H1 (cell line): ENCODE data around the gene BCHE. TPM values are rescaled to one million over a fixed set of nuclear protein-coding genes. Genes with fewer than 3 reads are reported as not detected.

Source experiments
- CTCF ChIA-PET: fragments of 300-600 bp; sonication (Branson Sonifier 250); formaldehyde crosslinking; loops from one replicate; lab custom pipeline; 2021; ENCODE audit not compliant: partially characterized antibody; lab: Charles Lee
- POLR2A ChIA-PET: fragments of 300-600 bp; sonication (Branson Sonifier 250); formaldehyde crosslinking; loops from one replicate; lab custom pipeline; 2021; ENCODE audit warnings: inconsistent platforms; ENCODE audit not compliant: partially characterized antibody; lab: Charles Lee
- DNase-seq, 2 experiments: peaks; one replicate each; pipeline versions ENCODE4 v3.0.0 to v3.0.0-alpha.2; 2010 to 2022; ENCODE audit warnings: low spot score in 2 of 2, low read depth in 1 of 2, mixed read lengths in 1 of 2
- FAIRE-seq: peaks from 2 replicates; lab custom pipeline; 2011; peaks lifted over from hg19 to GRCh38; lab: Jason Lieb, UNC
- H2AFZ ChIP-seq: 2 replicates; pipeline ENCODE4 v1.8.1; 2012; ENCODE audit warnings: low read length, inconsistent platforms
- H2AK5ac ChIP-seq: 2 replicates; pipeline ENCODE4 v1.6.1; 2013; ENCODE audit warnings: low read depth, low read length
- H2BK120ac ChIP-seq: replicated peaks from 2 replicates; pipeline ENCODE3; 2013; ENCODE audit warnings: low read depth, low read length, inconsistent platforms
- H2BK12ac ChIP-seq: 2 replicates; pipeline ENCODE4 v1.6.1; 2013; ENCODE audit warnings: low read depth, low read length
- H2BK15ac ChIP-seq: 2 replicates; pipeline ENCODE4 v1.6.1; 2013; ENCODE audit warnings: low read length
- H2BK20ac ChIP-seq: 2 replicates; pipeline ENCODE4 v1.6.1; 2013; ENCODE audit warnings: low read length
- H2BK5ac ChIP-seq: 2 replicates; pipeline ENCODE4 v1.6.1; 2013; ENCODE audit warnings: low read depth, low read length
- H3K14ac ChIP-seq: 2 replicates; pipeline ENCODE4 v1.6.1; 2013; ENCODE audit warnings: inconsistent platforms; ENCODE audit not compliant: insufficient read length
- H3K18ac ChIP-seq: 2 replicates; pipeline ENCODE4 v1.6.1; 2013; ENCODE audit warnings: low read length; ENCODE audit errors: extremely low read depth
- H3K23ac ChIP-seq: 2 replicates; pipeline ENCODE4 v1.6.1; 2013; ENCODE audit warnings: inconsistent platforms; ENCODE audit not compliant: insufficient read length
- H3K23me2 ChIP-seq: 2 replicates; pipeline ENCODE4 v1.6.1; 2013; ENCODE audit warnings: low read depth, low read length
- H3K27ac ChIP-seq: 2 replicates; pipeline ENCODE4 v1.6.1; 2011; ENCODE audit warnings: low read depth, low read length, inconsistent platforms
- H3K27me3 ChIP-seq, 4 experiments: replicated peaks in 1 of 4; 1 replicate in 1 of 4; 2 replicates in 3 of 4; pipeline versions ENCODE4 v1.6.1 to v1.8.1; 2011 to 2013; ENCODE audit warnings: low read length in 3 of 4, mild to moderate bottlenecking in 3 of 4, inconsistent platforms in 2 of 4, mixed read lengths in 2 of 4, moderate library complexity in 1 of 4; ENCODE audit not compliant: control insufficient read depth in 3 of 4, insufficient read depth in 3 of 4; ENCODE audit errors: extremely low read depth in 1 of 4
- H3K36me3 ChIP-seq, 4 experiments: 2 replicates each; pipeline versions ENCODE4 v1.6.1 to v1.8.1; 2011 to 2013; ENCODE audit warnings: mild to moderate bottlenecking in 4 of 4, low read length in 3 of 4, moderate library complexity in 2 of 4, control low read depth in 1 of 4, inconsistent platforms in 1 of 4; ENCODE audit not compliant: insufficient read depth in 4 of 4, control insufficient read depth in 2 of 4
- H3K4ac ChIP-seq: replicated peaks from 2 replicates; pipeline ENCODE3; 2013; ENCODE audit warnings: low read length, low read depth, mixed read lengths, inconsistent platforms; ENCODE audit not compliant: insufficient read length
- H3K4me1 ChIP-seq, 4 experiments: replicated peaks in 1 of 4; 1 replicate in 1 of 4; 2 replicates in 3 of 4; pipeline versions ENCODE4 v1.6.1 to v1.8.1; 2011 to 2013; ENCODE audit warnings: low read length in 3 of 4, inconsistent platforms in 2 of 4, mixed read lengths in 1 of 4; ENCODE audit not compliant: insufficient read depth in 4 of 4, control insufficient read depth in 3 of 4
- H3K4me2 ChIP-seq, 2 experiments: 2 replicates each; pipeline versions ENCODE4 v1.6.1 to v1.8.1; 2011 to 2013; ENCODE audit warnings: low read depth in 2 of 2, low read length in 2 of 2, control low read depth in 1 of 2, inconsistent platforms in 1 of 2, mild to moderate bottlenecking in 1 of 2; ENCODE audit not compliant: insufficient read depth in 1 of 2
- H3K4me3 ChIP-seq, 4 experiments: fragments of 200-600, 300-600 bp in 1 of 4; sonication (generic), shearing (Covaris generic), sonication (Bioruptor Twin) in 1 of 4; 2 replicates each; pipeline versions ENCODE4 v1.5.1 to v1.8.1; 2011 to 2016; ENCODE audit warnings: low read length in 4 of 4, low read depth in 3 of 4, control low read depth in 2 of 4, inconsistent platforms in 2 of 4, mild to moderate bottlenecking in 2 of 4, mixed read lengths in 1 of 4, moderate library complexity in 1 of 4; ENCODE audit not compliant: insufficient read depth in 2 of 4; ENCODE audit errors: extremely low read depth in 1 of 4
- H3K56ac ChIP-seq: replicated peaks from 2 replicates; pipeline ENCODE3; 2013; ENCODE audit warnings: low read depth, mild to moderate bottlenecking, mixed read lengths, low read length, inconsistent platforms; ENCODE audit not compliant: insufficient read length
- H3K79me1 ChIP-seq: 2 replicates; pipeline ENCODE4 v1.6.1; 2013; ENCODE audit warnings: low read depth, low read length, control low read depth
- H3K79me2 ChIP-seq, 2 experiments: 2 replicates each; pipeline versions ENCODE4 v1.6.1 to v1.8.1; 2012 to 2013; ENCODE audit warnings: low read length in 2 of 2, mild to moderate bottlenecking in 2 of 2, inconsistent platforms in 1 of 2; ENCODE audit not compliant: insufficient read depth in 2 of 2, control insufficient read depth in 1 of 2
- H3K9ac ChIP-seq, 4 experiments: replicated peaks in 1 of 4; 1 replicate in 1 of 4; 2 replicates in 3 of 4; pipeline versions ENCODE4 v1.6.1 to v1.8.1; 2011 to 2013; ENCODE audit warnings: low read depth in 3 of 4, low read length in 3 of 4, control low read depth in 2 of 4, mild to moderate bottlenecking in 2 of 4, moderate library complexity in 2 of 4, inconsistent platforms in 1 of 4; ENCODE audit errors: extremely low read depth in 1 of 4
- H3K9me3 ChIP-seq, 2 experiments: 2 replicates each; pipeline versions ENCODE4 v1.6.1 to v1.8.1; 2012 to 2013; ENCODE audit warnings: mild to moderate bottlenecking in 2 of 2, moderate library complexity in 2 of 2, control low read depth in 1 of 2, inconsistent platforms in 1 of 2, low read depth in 1 of 2, low read length in 1 of 2, mixed read lengths in 1 of 2; ENCODE audit not compliant: insufficient read depth in 2 of 2
- H4K20me1 ChIP-seq, 2 experiments: replicated peaks in 1 of 2; 2 replicates each; pipeline versions ENCODE3 to v1.8.1; 2011 to 2013; ENCODE audit warnings: inconsistent platforms in 2 of 2, low read length in 2 of 2, mild to moderate bottlenecking in 1 of 2; ENCODE audit not compliant: insufficient read depth in 2 of 2, control insufficient read depth in 1 of 2
- H4K5ac ChIP-seq: 2 replicates; pipeline ENCODE4 v1.6.1; 2013; ENCODE audit warnings: low read length, low read depth, mixed read lengths, inconsistent platforms; ENCODE audit not compliant: insufficient read length
- H4K8ac ChIP-seq: 2 replicates; pipeline ENCODE4 v1.8.0; 2013; ENCODE audit warnings: mild to moderate bottlenecking, moderate library complexity, low read length, inconsistent platforms; ENCODE audit not compliant: insufficient read depth; ENCODE audit errors: extremely low read depth
- H4K91ac ChIP-seq: replicated peaks from 2 replicates; pipeline ENCODE3; 2013; ENCODE audit warnings: low read length, mixed read lengths, inconsistent platforms; ENCODE audit not compliant: insufficient read length
- CREB1 ChIP-seq: IDR thresholded peaks from 2 replicates; pipeline ENCODE4 v1.6.1; 2012; ENCODE audit warnings: inconsistent platforms
- FOSL1 ChIP-seq: IDR thresholded peaks from 2 replicates; pipeline ENCODE4 v1.6.1; 2011; ENCODE audit warnings: mild to moderate bottlenecking, low read depth, low read length, moderate library complexity; ENCODE audit not compliant: insufficient read depth
- GABPA ChIP-seq: IDR thresholded peaks from 2 replicates; pipeline ENCODE4 v1.6.1; 2011; ENCODE audit warnings: mild to moderate bottlenecking, low read length, moderate library complexity, borderline replicate concordance; ENCODE audit not compliant: insufficient read depth
- HDAC2 ChIP-seq, 2 experiments: fragments of 300-600 bp in 1 of 2; sonication (generic) in 1 of 2; IDR thresholded peaks; 2 replicates each; pipeline ENCODE4 v1.6.1; 2011 to 2012; ENCODE audit warnings: low read depth in 2 of 2, low read length in 2 of 2, mild to moderate bottlenecking in 2 of 2, moderate library complexity in 2 of 2, borderline replicate concordance in 1 of 2, inconsistent platforms in 1 of 2
- RFX5 ChIP-seq: IDR thresholded peaks from 2 replicates; pipeline ENCODE4 v1.6.1; 2011; ENCODE audit warnings: low read depth, low read length, improper control_type of control experiment, borderline replicate concordance
- RXRA ChIP-seq: IDR thresholded peaks from 2 replicates; pipeline ENCODE4 v1.6.1; 2011; ENCODE audit warnings: low read depth, mild to moderate bottlenecking, low read length, moderate library complexity; ENCODE audit not compliant: insufficient read depth
- SP2 ChIP-seq: IDR thresholded peaks from 2 replicates; pipeline ENCODE4 v1.6.1; 2012; ENCODE audit warnings: mild to moderate bottlenecking, low read length, inconsistent platforms
- TAF1 ChIP-seq: IDR thresholded peaks from 2 replicates; pipeline ENCODE4 v1.6.1; 2011; ENCODE audit warnings: mild to moderate bottlenecking, low read depth, low read length
- TAF7 ChIP-seq: optimal IDR thresholded peaks from 2 replicates; pipeline ENCODE3; 2011; ENCODE audit warnings: low read depth, mild to moderate bottlenecking, inconsistent platforms, low read length, moderate library complexity, borderline replicate concordance
- WGBS, 2 experiments: shearing (Covaris generic) in 1 of 2; methylation state at CpG; one replicate each; pipeline versions ENCODE4 v1.1.6 to v1.1.7; 2013 to 2015; ENCODE audit warnings: low lambda C conversion rate in 2 of 2, mixed read lengths in 2 of 2, inconsistent platforms in 1 of 2, low coverage in 1 of 2, missing lambda C conversion rate in 1 of 2; ENCODE audit not compliant: insufficient replicate concordance in 2 of 2, insufficient coverage in 1 of 2, insufficient read length in 1 of 2; ENCODE audit errors: extremely low coverage in 1 of 2, missing lambda C conversion rate in 1 of 2; 5-methylcytosine and 5-hydroxymethylcytosine counted together
- polyA plus RNA-seq, 7 experiments: library from polyadenylated mRNA; depleted of rRNA in 3 of 7; stranded (reverse) in 5 of 7; unstranded in 2 of 7; fragments of >200 nt in 5 of 7; fragments of 200-250 nt in 2 of 7; gene quantifications; 1 replicate in 5 of 7; 2 replicates in 1 of 7; 4 replicates in 1 of 7; pipeline versions ENCODE4 v1.2.1 to v1.2.3, GENCODE V29; 2011 to 2013; ENCODE audit warnings: missing spikeins in 2 of 7, mixed read lengths in 2 of 7
- total RNA-seq: library from RNA; stranded (reverse); fragmentation: NEBNext Ultra II Directional; extraction: Animal tissue kit (Norgen Biotek cat#: 25700); gene quantifications from 2 replicates; pipeline ENCODE4 v1.2.1, GENCODE V29; 2021
- TF ChIP-seq, protein P1 (sequence below): IDR thresholded peaks from 2 replicates; pipeline ENCODE4 v1.6.1; 2011; ENCODE audit warnings: low read depth, mild to moderate bottlenecking, low read length; ENCODE audit not compliant: insufficient read depth

Gene BCHE
- total and polyA plus RNA-seq, 2 of the 8 experiments (the other 6 are each of a cell fraction or from before 2014, with no cell fraction given): 0.56 to 1.9 TPM

GRCh38 chr3:165725296-165725695, 111.9 kb downstream of the BCHE start:
- no peak overlapping the region for H3K4me3 ChIP-seq
- no peak overlapping the region for H3K23ac ChIP-seq
- no peak overlapping the region for H4K8ac ChIP-seq
- WGBS, 2 experiments: 96% methylated on average over 2 of the region's 2 CpGs; no CpG with 5 or more reads in 1 of the 2 experiments
- H3K4me2 ChIP-seq: no peak overlapping the region
- H3K79me1 ChIP-seq: no peaks in the 10 kb centered on the region
- no peak overlapping the region for H3K14ac ChIP-seq
- H3K23me2 ChIP-seq: no peaks in the 10 kb centered on the region
- no peak overlapping the region for H3K18ac ChIP-seq
- H3K27me3 ChIP-seq: no peaks in the 10 kb centered on the region
- no peak overlapping the region for H2BK120ac ChIP-seq
- H2BK20ac ChIP-seq: no peak overlapping the region
- ChIA-PET POLR2A (no interaction called here), CTCF (interaction anchor here (0.7 to 1.4 kb wide), 2 partner anchors 14 to 130 kb away, joined by 3 read pairs; no protein-coding TSS in a partner anchor)
- DNase-seq: no peak
- no peaks in the 10 kb centered on the region for H3K4me1 ChIP-seq
- no peak overlapping the region for H2AFZ ChIP-seq
- no peak overlapping the region for H2BK15ac ChIP-seq
- no peak overlapping the region for H2BK12ac ChIP-seq
- H2AK5ac ChIP-seq: no peak overlapping the region
- no peaks in the 10 kb centered on the region for H3K9me3 ChIP-seq
- H4K91ac ChIP-seq: no peak overlapping the region
- FAIRE-seq: no peak
- H4K5ac ChIP-seq: no peak overlapping the region
- no peak overlapping the region for H3K4ac ChIP-seq
- H3K56ac ChIP-seq: no peak overlapping the region
- H3K9ac ChIP-seq: no peak overlapping the region
- no peak overlapping the region for H3K27ac ChIP-seq
- no peaks in the 10 kb centered on the region for H3K36me3 ChIP-seq
- no peaks in the 10 kb centered on the region for H3K79me2 ChIP-seq
- TF ChIP-seq CREB1 (no peak), HDAC2 (IDR thresholded peaks at IDR 0.05; ENCODE audit: borderline replicate concordance in 1 of 2, low read depth in 2 of 2, low read length in 2 of 2) (no peak), RXRA (no peak), RFX5 (no peak), TAF7 (no peak), FOSL1 (no peak), TAF1 (no peak), GABPA (no peak), SP2 (no peak)
- TF ChIP-seq, protein P1, sequence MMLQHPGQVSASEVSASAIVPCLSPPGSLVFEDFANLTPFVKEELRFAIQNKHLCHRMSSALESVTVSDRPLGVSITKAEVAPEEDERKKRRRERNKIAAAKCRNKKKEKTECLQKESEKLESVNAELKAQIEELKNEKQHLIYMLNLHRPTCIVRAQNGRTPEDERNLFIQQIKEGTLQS: no peak
- no peak overlapping the region for H2BK5ac ChIP-seq
- no peaks in the 10 kb centered on the region for H4K20me1 ChIP-seq
